Stimulated activated CD4-positive, alpha-beta T cell treated with anti-CD3 and anti-CD28 coated beads, Interleukin-12 subunit alpha, Interleukin-12 subunit beta, amount 100 ng/mL, for 4 hours (primary cell): ENCODE measurements around the gene IFITM1.
"Not testable (repeated sequence)": the region's sequence is repeated elsewhere in the genome, so short reads cannot be mapped to it uniquely, and the experiment has no call there.

ENCODE experiments used
- DNase-seq: peaks from one replicate; pipeline ENCODE4 v3.0.0-alpha.2; 2020

The IFITM1 gene

GRCh38 chr11:313787-314553 is at the start of gene IFITM1:
Gene IFITM1, plus strand, starts transcription at chr11:314040. Its CDS starts 131 bp downstream, at chr11:314171.
- DNase-seq: no peak

GRCh38 chr11:266676-267439 is 47.0 kb upstream of the IFITM1 start:
- no peak for DNase-seq

GRCh38 chr11:267491-267994 is 46.3 kb upstream of the IFITM1 start:
- DNase-seq: peak; percentile 50

GRCh38 chr11:268716-269145 is 45.1 kb upstream of the IFITM1 start:
- not testable (repeated sequence) for DNase-seq

GRCh38 chr11:269146-269890 is 44.5 kb upstream of the IFITM1 start:
- DNase-seq: no peak

- DNase-seq: no peak
These were observed 43.2 kb upstream of the IFITM1 start for GRCh38 chr11:270451-271318.

GRCh38 chr11:271319-271715 is 42.5 kb upstream of the IFITM1 start:
- DNase-seq: no peak

- no peak for DNase-seq
These were observed 41.5 kb upstream of the IFITM1 start for GRCh38 chr11:272195-272930.

- no peak for DNase-seq
These were observed 41.0 kb upstream of the IFITM1 start for GRCh38 chr11:272931-273198.

GRCh38 chr11:276219-276618 is 37.6 kb upstream of the IFITM1 start:
- DNase-seq: no peak

- no peak for DNase-seq
These were observed 35.6 kb upstream of the IFITM1 start, which contains the start of gene NLRP6 for GRCh38 chr11:278001-278951. Gene NLRP6, plus strand, starts transcription at chr11:278407. Its CDS starts 163 bp downstream, at chr11:278570.

- no peak for DNase-seq
These were observed 34.5 kb upstream of the IFITM1 start for GRCh38 chr11:279040-279965.

- peak; percentile 48 for DNase-seq
These were observed 33.7 kb upstream of the IFITM1 start for GRCh38 chr11:279966-280705.

- DNase-seq: peak; percentile 39
These were observed 32.9 kb upstream of the IFITM1 start for GRCh38 chr11:280706-281485.

- no peak for DNase-seq
These were observed 32.2 kb upstream of the IFITM1 start for GRCh38 chr11:281486-282161.

GRCh38 chr11:282171-282570 is 31.7 kb upstream of the IFITM1 start:
- DNase-seq: no peak
